GM18873 (cell line): Measurements from ENCODE around the gene SMCO2.
"Not testable (repeated sequence)": the region's sequence is repeated elsewhere in the genome, so short reads cannot be mapped to it uniquely, and the experiment has no call there.

ENCODE experiments used
- ATAC-seq: cut with Tn5 transposase; IDR thresholded peaks from one replicate; pipeline ENCODE4 v1.9.1; 2021; ENCODE audit warnings: mild to moderate bottlenecking, moderate library complexity, moderate number of reproducible peaks; ENCODE audit not compliant: unreplicated experiment, low FRiP score

SMCO2 gene

DNA sequence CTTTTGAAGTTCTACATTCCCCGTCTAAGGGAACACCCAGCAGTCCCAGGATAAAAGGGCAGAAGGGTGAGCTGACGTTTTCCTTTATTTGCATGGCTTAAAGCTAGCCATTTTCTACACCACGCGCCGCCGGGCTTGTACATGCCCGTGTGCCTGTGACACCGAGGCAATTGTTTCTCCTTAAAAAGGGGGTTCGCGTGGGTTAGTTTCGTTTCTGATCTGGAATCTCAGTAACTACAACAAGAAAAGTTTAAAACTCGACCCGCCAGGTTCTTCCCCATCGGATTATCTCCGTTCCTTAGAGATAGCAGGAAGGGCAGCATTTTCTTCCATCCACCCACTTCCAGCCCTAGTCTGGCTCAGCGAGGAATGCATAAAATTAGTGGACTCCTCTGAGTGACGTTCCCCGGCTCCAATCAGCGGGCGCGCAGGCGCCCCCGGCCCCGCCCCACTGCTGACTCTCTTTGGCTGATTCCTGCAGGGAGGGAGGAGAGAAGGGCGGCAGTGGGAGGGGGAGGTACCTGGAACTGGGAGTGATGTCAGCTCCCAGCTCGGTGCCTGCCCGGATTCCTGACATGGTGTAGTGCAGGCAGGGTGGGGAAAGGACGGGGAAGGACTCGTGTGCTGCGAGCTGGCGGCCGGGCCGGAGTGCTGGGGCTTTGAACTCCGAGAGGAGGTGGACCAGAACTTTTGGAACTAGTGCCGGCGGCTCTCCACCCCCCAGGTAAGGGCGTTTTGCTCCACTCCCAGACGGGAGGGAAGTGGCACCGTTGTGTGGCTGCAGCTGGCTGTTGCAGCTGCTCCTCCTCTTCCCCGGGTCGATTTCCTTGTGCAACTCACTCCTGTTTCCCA is 77.3 kb downstream of the SMCO2 start, which contains the start of gene PPFIBP1:
Gene PPFIBP1, plus strand, starts transcription at position 565 of the 852 bp plus-strand sequence. CDS start 109,191 bp downstream, outside the sequence.
- ATAC-seq = peak; percentile 86

- no peak for ATAC-seq
Observed at GRCh38 chr12:27524494-27524835, 77.9 kb downstream of the SMCO2 start.

- no peak for ATAC-seq
Observed at GRCh38 chr12:27524839-27525753, 78.6 kb downstream of the SMCO2 start.

DNA sequence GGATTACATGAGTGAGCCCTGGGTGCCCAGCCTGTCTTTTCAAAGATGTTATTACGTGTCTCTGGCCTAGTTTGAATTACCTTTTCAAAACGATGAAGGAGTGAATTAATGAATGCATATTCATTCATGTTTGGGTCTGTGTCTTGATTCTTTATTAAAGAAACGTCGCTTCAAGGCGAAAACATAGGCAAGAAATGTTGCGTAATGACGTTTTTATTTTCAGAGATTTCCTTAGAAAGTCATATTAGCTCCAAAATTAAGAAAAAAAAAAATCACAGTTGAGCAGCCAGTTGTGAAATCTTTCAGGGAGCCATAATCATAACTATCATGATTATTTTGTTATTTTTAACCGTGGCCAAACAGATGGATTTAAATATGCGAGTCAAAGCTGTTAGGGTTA is 81.0 kb downstream of the SMCO2 start:
- ATAC-seq = no peak

DNA sequence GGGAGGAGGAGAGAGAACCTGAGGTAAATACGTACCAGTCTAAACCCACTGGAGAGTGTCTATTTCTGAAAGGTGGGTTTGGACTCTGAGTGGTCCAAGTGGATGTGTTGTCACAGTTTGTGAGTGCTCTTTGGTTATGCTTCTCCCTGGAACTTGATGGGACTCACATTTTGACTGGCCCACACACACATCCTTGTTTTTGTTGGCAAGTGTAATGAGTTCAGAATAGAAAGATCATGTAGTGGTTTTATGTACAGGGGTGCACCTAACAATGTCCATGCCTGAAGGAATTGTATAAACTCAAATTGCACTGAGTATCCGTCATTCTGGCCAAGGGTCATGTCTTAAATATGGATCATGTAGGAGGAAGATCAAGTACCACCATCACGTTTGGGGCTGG is 82.3 kb downstream of the SMCO2 start:
- ATAC-seq = no peak

GRCh38 chr12:27530157-27530922 is 83.8 kb downstream of the SMCO2 start:
- no peak for ATAC-seq

- no peak for ATAC-seq
Observed at GRCh38 chr12:27531896-27532295, 85.4 kb downstream of the SMCO2 start.

DNA sequence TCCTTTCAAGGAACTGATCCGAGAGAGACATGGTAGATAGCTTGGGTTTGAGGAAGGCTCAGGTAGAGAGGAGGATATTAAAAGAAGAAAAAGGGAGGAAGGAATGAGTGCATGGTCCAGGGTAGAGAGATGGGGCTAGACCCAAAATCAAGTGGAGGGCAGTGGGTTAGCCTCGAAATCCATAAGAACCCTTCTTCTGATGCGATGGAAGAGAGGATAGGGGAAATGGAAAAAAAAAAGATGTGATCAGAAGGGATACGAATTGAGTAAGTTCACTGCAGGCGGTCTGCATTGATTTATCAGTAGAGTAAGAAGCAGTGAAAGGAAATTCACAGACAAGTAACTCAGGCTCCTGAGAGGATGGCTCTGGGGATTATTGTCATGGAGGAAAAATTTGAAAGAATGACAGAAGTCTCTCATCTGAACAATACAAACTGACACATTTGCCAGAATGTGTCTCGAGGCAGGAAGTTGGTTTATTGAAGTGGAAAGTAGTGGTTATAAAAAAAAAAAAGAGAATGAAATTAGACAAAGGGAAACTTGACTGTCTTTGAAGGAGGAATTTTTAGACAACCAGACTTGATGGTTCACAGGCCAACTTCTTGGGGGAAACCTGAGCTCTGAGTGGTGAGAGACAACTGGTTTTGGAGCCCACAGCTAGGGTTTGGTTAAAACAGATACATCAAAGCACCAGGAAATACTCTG is 87.7 kb downstream of the SMCO2 start:
- peak; percentile 45 for ATAC-seq

GRCh38 chr12:27534765-27535161 is 88.2 kb downstream of the SMCO2 start:
- ATAC-seq = no peak

DNA sequence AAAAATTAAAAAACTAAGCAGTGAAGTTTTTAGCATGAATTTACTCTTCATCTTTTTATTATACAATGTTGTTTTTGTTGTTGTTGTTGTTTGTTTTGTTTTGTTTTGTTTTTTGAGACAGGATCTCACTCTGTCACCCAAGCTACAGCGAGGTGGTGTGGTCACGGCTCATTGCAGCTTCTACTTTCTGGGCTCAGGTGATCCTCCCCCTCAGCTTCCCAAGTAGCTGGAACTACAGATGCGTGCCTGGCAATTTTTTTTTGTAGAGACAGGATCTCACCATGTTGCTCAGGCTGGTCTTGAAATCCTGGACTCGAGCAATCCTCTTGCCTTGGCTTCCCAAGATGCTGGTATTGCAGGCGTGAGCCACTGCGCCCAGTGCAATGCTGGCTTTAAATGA is 88.8 kb downstream of the SMCO2 start:
- ATAC-seq = no peak

DNA sequence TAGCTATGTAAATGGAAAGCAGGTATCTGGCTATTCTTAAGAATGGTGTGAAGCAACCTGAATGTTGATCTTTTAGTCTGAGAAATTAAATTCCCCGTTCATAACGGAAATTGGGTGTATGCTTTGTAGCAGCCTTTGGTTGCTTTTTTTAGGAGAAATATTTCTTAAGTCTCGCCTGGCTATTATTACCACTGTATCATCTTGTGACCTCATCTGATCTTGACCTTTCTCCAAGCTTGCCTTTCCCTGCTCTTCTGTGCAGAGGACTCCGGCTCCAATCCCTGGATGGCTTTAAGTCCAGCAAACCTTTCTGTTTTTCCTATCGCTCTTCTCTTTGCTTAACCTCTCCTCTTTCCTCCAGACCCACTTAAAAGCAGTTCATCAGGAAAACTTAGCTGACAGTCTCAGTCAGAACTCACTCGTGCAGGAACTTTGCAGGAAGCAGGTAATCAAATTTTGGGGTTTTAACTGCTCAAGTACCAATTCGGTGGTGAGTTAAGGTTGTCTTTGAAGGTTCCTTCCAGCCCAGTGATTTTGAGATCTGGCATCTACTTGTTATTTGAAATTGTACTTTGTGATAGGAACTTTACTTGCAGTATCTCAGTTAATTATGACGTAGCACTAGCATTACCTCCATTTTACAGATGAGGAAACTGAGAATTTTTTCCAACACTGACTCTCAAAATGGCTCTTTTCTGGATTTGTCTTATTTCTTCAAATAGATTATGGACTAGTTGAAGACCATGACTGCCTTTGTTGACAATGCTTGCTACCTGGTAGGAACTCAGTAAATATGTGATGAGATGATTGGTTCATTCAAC is 91.5 kb downstream of the SMCO2 start:
- no peak for ATAC-seq

DNA sequence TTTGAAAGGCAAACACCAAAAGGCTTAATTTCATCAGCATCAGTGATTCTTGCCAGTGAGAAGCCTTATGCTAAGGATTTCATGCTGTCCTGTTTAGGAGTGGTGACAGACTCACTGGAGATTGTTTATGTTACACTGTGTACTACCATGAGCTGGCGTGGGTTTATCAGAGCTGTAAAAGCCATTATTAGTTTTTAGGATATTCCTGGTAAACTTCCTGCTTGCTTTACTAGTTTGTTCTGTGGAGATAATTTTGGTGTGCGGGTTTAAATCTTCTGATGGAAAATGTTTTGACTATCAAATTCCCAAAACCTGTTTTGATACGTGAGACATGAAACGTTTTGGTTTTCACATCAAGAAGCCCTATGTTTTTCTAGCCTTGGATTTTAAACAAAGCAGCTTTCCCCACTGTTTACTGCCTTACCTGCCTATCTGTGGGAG is 92.7 kb downstream of the SMCO2 start:
- no peak for ATAC-seq

DNA sequence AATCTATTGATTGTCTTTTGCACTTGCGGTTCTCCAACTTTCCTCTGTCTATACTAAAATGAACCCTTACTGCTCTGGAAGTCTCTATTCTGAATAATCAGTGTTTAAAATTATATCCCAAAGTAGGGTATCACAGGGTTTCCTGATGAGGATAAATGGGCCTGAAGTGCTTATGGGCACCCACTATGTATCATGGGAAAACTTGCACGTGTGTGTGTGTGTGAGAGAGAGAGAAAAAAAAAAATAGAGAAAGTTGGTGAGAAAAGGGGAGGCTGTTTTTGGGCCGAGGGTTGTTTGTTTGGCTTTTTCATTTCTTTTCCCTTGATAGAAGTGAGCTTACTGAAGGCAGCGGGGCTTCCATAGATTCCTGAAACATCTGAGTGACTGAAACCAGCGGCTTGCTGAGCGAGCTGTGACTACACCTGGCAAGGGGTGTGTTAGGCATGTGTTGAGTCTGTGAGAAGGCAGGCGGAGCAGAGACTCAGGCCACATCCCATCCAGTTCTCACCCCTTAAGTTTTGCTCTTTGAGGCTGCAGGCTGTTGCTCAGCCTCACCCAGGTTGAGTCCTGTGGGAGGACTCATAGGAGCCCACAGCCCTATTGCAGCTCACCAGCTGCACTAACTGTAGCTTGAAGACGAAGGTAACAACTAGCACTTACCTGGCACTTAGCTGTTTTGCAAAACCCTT is 94.6 kb downstream of the SMCO2 start:
- ATAC-seq = no peak

DNA sequence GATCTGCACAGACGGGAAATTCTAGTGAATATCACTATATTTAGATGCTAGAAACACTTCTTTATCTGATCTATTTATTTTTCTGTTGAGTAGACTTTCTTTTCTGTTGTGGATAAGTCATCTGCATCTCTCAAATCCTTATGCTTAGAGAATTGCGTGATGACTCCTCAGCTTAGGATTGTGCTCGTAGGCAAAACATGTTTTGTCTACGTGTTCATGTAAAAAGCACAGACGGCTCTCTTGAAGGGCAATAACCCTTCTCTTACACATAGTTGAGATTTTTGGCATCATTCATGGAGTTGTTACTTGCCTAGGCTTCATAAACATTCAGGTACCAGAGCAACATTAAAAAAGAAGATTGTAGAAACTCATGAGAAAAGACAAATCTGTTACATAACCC is 96.1 kb downstream of the SMCO2 start:
- no peak for ATAC-seq

- ATAC-seq = not testable (repeated sequence)
Observed at GRCh38 chr12:27544858-27545257, 98.3 kb downstream of the SMCO2 start.

- ATAC-seq = no peak
Observed at GRCh38 chr12:27545665-27546064, 99.1 kb downstream of the SMCO2 start.

DNA sequence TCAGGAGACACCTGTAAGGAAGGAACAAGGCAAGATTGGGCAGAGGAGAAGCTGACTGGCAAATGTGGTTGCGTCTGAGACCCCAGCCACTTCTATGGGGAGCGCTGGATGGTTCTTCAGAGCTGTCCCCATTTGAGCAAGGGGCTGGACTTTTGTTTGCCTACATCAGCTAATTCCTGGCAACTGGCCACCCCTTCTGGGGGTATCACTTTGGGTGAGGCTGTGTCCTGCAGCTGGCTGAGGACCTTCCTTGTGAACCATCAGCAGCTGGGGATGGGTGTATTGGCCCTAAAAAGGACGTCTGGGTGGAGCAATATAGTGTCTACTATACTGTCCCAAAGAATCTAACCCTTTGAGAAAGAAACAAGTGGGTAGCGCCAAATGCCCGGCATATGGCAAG is 101.1 kb downstream of the SMCO2 start:
- no peak for ATAC-seq

DNA sequence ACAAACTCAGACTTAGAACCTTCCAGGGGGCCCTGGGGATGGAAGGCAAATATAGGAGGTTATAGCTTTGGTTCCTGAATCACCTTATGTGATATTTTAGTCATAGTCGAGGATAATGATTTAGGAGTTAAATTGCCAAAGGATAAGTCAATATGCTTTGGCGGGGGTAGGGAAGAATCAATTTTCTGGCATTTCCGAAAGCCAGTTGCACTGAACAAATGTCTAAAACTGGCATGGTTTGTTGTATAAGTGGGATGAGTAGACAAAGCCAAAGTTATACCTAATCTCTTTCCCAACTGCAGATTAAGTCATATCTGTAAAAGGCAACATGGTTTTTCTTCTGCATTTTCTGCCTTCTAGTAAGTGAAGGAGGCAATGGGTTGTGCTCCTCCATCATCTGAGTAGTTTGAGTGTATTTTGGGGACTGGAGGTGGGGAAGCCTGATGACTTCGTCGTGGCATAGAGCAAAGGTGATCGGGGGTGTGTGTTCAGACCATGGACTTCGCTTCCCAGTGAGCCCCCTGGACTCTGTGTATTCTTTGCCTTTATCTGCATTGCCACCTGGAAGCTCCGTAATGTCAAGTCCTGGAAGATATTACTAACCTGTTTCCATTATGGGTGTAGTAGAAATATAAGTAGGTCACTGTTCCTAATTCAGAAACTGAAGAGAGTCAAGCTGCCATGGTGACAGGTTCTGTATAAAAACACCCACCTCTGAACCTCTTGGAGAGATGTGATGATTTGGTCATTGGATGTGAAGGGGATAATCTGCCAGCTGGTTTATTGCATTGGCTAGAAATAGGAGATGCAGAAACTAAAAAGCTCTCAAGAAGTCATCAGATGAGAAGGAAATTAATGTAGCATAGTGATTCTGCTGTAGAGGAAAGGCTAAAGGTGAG is 102.0 kb downstream of the SMCO2 start:
- ATAC-seq = no peak
